GM12873 (cell line): ENCODE data around the gene SCUBE3.

ENCODE experiments used
- TF ChIP-seq, protein P1 (sequence below): IDR thresholded peaks from 2 replicates; pipeline ENCODE4 v1.5.1; 2012; ENCODE audit warnings: low read depth, mild to moderate bottlenecking, moderate library complexity, low read length, control low read depth; ENCODE audit not compliant: insufficient read depth; ENCODE audit errors: missing control alignments

SCUBE3 gene

DNA sequence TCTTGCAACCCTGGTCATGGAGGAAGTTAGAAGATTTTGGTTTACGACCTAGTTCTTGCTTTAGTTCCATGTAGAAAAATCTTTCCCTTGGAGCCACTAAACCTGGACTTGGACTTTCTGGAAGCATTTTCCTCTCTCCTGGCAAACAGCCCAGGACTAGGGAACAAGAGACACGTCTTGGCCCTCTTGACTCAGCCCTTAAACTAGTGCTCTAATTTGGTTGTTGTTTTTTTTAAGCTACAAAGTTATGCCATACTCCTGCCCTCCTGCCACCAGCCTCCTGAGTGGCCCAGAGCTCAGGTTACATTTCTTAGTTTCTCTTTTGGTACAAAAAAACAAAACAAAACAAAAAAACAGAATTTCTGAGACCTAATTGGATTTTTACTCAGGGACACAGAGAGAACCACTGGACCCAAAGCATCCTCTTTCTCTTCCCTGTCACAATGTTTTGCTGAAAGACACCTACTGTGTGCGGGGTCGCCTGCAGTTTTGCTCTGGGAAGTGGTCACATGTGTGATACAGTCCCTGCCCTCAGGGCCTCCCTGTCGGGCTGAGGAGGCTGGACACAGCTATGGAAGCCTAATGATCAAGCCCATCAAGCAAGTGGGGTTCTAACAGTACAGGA, 32.3 kb upstream of the SCUBE3 start:
- TF ChIP-seq, protein P1, sequence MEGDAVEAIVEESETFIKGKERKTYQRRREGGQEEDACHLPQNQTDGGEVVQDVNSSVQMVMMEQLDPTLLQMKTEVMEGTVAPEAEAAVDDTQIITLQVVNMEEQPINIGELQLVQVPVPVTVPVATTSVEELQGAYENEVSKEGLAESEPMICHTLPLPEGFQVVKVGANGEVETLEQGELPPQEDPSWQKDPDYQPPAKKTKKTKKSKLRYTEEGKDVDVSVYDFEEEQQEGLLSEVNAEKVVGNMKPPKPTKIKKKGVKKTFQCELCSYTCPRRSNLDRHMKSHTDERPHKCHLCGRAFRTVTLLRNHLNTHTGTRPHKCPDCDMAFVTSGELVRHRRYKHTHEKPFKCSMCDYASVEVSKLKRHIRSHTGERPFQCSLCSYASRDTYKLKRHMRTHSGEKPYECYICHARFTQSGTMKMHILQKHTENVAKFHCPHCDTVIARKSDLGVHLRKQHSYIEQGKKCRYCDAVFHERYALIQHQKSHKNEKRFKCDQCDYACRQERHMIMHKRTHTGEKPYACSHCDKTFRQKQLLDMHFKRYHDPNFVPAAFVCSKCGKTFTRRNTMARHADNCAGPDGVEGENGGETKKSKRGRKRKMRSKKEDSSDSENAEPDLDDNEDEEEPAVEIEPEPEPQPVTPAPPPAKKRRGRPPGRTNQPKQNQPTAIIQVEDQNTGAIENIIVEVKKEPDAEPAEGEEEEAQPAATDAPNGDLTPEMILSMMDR: no peak

DNA sequence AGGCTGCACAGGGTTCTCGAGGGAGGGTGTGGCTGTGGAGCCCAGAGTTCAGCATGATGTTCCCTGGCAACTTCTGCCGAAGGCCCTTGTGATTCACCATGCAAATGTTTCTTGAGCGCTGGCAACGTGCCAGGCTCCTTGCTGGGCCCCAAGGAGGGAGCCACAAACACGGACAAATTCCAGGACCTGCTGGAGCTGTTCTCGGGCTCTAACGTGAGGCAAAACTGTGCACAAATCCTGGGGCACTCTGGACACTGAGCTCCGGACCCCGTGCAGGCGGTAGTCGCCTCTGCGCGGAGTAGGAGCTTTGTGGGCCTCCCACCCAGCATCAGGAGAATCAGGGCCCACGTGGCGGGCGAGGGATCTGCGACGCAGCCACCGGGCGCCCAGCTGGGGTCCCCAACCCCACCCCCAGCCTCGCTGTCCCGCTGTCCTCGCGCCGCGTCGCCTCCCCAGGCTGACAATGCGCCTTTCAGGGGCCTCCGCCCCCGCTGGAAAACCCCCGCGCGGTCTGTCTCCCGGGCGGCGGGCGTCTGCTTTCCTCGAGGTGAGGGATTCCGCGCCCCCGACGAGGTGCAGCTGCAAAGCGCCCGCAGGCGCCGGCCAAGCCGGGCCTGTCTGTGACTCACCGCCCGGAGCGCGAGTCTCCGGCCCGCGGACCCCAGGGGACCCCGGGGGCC, 31.7 kb upstream of the SCUBE3 start:
- TF ChIP-seq, protein P1: no peak

DNA sequence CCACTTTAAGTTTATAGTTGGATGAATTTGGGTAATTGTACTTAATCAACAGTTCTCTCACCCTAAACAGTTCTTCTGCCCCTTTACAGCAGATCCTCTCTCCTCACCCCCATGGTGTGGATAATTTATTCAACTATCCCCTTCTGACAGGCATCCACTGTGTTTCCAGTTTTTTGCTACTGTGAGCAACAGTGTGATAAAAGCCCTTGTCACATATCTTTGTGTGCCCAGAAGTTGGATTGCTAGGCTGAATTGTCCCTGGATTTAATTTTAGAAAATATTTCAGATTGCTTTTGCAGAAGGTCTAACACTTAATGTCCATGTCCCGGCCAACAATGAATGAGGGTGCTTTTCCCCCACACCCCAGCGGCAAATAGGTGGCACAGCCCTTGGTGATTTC, 30.5 kb upstream of the SCUBE3 start:
- TF ChIP-seq, protein P1: no peak

DNA sequence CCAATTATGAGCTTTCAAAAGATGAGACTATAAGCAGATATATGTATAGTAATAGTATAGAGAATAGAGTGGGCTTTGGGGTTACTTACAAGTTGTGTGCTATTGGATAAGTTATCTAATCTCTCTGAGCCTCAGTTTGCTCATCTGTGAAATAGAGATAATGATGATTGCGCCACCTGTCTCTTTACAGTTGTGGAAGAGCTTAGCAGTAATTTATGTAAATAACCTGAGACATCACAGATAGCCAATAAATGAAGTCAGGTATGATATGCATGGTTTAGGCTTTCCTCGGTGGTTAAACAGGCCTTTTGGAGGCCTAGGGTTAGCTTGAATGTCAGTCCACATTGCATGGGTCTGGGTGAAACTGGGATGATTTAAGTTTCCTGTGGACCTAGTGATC, 29.8 kb upstream of the SCUBE3 start:
- TF ChIP-seq, protein P1: no peak

DNA sequence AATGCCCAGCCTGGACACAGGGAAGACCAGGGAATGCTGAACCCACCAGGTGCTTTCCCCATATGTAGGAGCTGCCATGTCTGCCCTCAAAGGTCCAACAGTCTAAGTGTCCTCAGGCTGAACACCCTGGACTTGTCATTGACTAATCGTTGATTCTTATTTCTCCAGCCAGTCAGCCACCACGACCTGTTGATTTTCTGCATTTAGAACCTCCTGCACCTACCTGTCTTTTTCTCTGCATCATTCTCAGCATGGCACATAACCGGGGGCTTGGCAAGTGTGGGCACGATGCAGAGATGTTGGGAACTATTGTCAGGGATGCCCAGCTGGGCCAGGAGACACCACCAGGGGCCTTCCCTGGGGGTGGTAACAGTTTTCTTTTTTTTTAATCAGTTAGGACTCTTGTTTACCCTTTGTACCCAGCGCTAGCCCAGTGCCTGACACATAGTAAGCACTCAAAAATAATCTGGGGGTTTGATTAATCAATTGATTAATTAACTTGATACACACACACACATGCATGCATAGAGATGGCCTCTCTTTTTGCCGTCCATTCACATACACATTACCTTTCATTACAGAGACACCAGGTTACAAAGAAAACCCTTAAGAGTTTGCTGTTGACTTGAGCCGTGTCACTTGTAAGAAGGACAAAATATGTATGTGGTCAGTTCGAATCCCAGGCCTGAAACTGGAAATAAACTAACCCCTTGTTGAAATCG, 29.0 kb upstream of the SCUBE3 start:
- TF ChIP-seq, protein P1: no peak

DNA sequence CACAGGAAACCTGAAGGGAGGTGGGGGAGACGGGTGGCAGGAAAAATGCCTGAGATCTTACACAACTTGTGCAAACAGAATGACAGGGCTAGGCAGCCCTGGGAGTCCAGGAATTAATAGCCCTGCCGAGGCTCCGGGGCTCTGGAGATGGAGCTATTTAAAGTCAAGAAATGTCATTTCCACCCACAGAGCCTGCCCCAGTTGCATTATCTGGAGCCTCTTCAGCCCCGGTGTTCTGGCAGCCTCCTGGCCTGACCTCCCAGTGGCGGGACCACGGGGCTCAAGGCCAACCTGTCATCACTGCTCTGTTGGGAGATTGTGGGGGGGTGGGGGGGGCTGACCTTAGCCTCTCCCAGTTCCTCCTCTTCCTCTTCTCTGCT, 28.5 kb upstream of the SCUBE3 start:
- TF ChIP-seq, protein P1: no peak

DNA sequence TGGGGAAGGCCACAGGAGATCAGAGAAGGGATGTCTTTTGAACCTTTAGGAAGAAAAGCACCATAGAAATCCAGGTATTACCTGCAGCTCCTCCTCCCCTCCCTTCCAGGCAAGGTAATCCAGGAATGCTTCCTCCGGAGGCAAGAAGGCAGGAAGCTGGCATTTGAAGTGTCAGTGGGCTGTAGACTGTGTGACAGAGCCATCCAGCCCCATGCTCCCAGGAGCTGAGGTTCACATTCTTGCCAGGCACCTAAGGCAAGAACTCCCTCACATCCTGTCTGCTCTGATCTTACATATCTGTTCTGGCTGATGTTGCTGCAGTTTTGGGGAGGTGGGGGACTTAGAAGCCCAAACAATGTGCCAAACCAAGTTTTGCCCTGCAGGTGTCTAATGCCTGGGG, 27.8 kb upstream of the SCUBE3 start:
- TF ChIP-seq, protein P1: no peak
